CD4-positive, alpha-beta memory T cell (primary cell): ENCODE data around the gene FAM204A. TPM values are rescaled to one million over a fixed set of nuclear protein-coding genes. Genes with fewer than 3 reads are reported as not detected.

Source experiments
- CTCF ChIA-PET: fragments of 350-600 bp; sonication (Branson Sonifier 250); formaldehyde crosslinking; loops from one replicate; lab custom pipeline; 2021; ENCODE audit warnings: inconsistent platforms; ENCODE audit not compliant: partially characterized antibody; lab: Charles Lee
- POLR2A ChIA-PET: fragments of 350-600 bp; sonication (Branson Sonifier 250); formaldehyde crosslinking; loops from one replicate; lab custom pipeline; 2021; ENCODE audit not compliant: partially characterized antibody; lab: Charles Lee
- DNase-seq, 5 donors: peaks; one replicate each; pipeline versions ENCODE4 v3.0.0 to v3.0.0-alpha.2; 2020 to 2022; ENCODE audit warnings: mixed read lengths in 1 of 5
- H3K27ac ChIP-seq: one replicate; pipeline ENCODE4 v1.7.0; 2013; ENCODE audit warnings: low read depth, low read length
- H3K27me3 ChIP-seq: 2 replicates; pipeline ENCODE4 v1.7.0; 2013; ENCODE audit warnings: mild to moderate bottlenecking, low read length, moderate library complexity; ENCODE audit not compliant: insufficient read depth
- H3K36me3 ChIP-seq: 2 replicates; pipeline ENCODE4 v1.7.0; 2013; ENCODE audit warnings: mild to moderate bottlenecking, low read length, moderate library complexity; ENCODE audit not compliant: insufficient read depth
- H3K4me1 ChIP-seq: 2 replicates; pipeline ENCODE4 v1.7.0; 2013; ENCODE audit warnings: mild to moderate bottlenecking, low read length, moderate library complexity; ENCODE audit not compliant: insufficient read depth
- H3K4me3 ChIP-seq, 2 donors: one replicate each; pipeline ENCODE4 v1.7.0; 2013; ENCODE audit warnings: low read length in 2 of 2, mild to moderate bottlenecking in 1 of 2
- H3K9me3 ChIP-seq, 2 donors: one replicate each; pipeline ENCODE4 v1.7.0; 2013; ENCODE audit warnings: low read length in 2 of 2, control low read depth in 1 of 2; ENCODE audit not compliant: control insufficient read depth in 1 of 2
- H3K27ac Mint-ChIP-seq, 7 donors: one replicate each; pipeline ENCODE4 v1.8.0; 2020 to 2021; ENCODE audit warnings: mixed read lengths in 7 of 7, mild to moderate bottlenecking in 6 of 7, inconsistent platforms in 3 of 7, moderate library complexity in 3 of 7
- H3K27me3 Mint-ChIP-seq, 2 donors: one replicate each; pipeline ENCODE4 v1.8.0; 2020 to 2021; ENCODE audit warnings: mixed read lengths in 2 of 2
- H3K36me3 Mint-ChIP-seq, 2 donors: one replicate each; pipeline ENCODE4 v1.8.0; 2020 to 2021; ENCODE audit warnings: mixed read lengths in 2 of 2, inconsistent platforms in 1 of 2, mild to moderate bottlenecking in 1 of 2
- H3K4me1 Mint-ChIP-seq, 4 donors: one replicate each; pipeline ENCODE4 v1.8.0; 2020 to 2021; ENCODE audit warnings: mixed read lengths in 4 of 4, mild to moderate bottlenecking in 1 of 4
- H3K4me3 Mint-ChIP-seq, 8 donors: one replicate each; pipeline ENCODE4 v1.8.0; 2020 to 2021; ENCODE audit warnings: mixed read lengths in 8 of 8, mild to moderate bottlenecking in 7 of 8, moderate library complexity in 6 of 8, inconsistent platforms in 3 of 8
- H3K9me3 Mint-ChIP-seq, 8 donors: one replicate each; pipeline ENCODE4 v1.8.0; 2020 to 2021; ENCODE audit warnings: mixed read lengths in 8 of 8, mild to moderate bottlenecking in 5 of 8, inconsistent platforms in 3 of 8, moderate library complexity in 1 of 8
- intact Hi-C: fragments of 100-400 bp; cut with micrococcal nuclease; formaldehyde crosslinking; loops from one replicate; pipeline ENCODE4 v1.15.1; 2023
- polyA plus RNA-seq, 2 donors: library from polyadenylated mRNA; unstranded; fragments of 300-500 nt; fragmentation: Illumina TruSeq; gene quantifications; one replicate each; pipeline ENCODE4 v1.2.3, GENCODE V29; 2021
- total RNA-seq, 2 experiments: library from RNA; stranded (reverse); gene quantifications; one replicate each; pipeline ENCODE4 v1.2.3, GENCODE V29; 2021

The FAM204A gene
- total and polyA plus RNA-seq, 4 experiments from 2014 or later = 64.3 to 205 (median 86.9) TPM

DNA sequence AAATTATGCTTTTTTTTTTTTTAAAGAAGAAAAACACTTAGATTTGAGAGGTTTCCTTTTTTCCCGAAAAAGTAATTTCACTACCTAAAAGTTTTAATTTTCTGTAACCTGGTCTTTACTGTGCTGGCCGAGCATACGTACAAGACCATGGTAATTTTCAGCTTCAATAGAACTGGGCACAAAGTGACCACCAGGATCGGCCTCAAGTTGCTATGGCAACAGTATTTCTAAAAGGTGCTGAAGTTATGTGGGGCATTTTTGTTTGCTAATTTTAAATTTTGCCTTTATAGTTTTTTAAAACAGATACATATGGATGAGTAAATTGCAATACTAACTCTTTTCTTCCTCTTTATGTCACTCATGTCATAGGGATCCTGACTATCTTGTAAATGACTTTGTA lies 69.4 kb downstream of the FAM204A start:
- Mint-ChIP-seq H3K36me3 (peaks cover 0 to 3% of the 10 kb centered on the region in 2 donors), H3K27me3 (peaks cover 15% of the 10 kb centered on the region in 2 donors), H3K4me3 (no peak overlapping the region), H3K9me3 (peaks cover 0 to 7% (median 3%) of the 10 kb centered on the region in 8 donors), H3K27ac (no peak overlapping the region), H3K4me1 (no peaks in the 10 kb centered on the region)
- DNase-seq = no peak
- Histone ChIP-seq H3K4me3 (no peak overlapping the region), H3K9me3 (no peaks in the 10 kb centered on the region), H3K4me1 (no peaks in the 10 kb centered on the region), H3K36me3 (no peaks in the 10 kb centered on the region), H3K27me3 (peaks cover 14% of the 10 kb centered on the region), H3K27ac (no peak overlapping the region)
- intact Hi-C loops = no loop called here
- POLR2A ChIA-PET = no interaction called here
- CTCF ChIA-PET = interaction anchor here (1.1 kb wide), 1 partner anchor 16 kb away, joined by 3 read pairs; no protein-coding TSS in a partner anchor

DNA sequence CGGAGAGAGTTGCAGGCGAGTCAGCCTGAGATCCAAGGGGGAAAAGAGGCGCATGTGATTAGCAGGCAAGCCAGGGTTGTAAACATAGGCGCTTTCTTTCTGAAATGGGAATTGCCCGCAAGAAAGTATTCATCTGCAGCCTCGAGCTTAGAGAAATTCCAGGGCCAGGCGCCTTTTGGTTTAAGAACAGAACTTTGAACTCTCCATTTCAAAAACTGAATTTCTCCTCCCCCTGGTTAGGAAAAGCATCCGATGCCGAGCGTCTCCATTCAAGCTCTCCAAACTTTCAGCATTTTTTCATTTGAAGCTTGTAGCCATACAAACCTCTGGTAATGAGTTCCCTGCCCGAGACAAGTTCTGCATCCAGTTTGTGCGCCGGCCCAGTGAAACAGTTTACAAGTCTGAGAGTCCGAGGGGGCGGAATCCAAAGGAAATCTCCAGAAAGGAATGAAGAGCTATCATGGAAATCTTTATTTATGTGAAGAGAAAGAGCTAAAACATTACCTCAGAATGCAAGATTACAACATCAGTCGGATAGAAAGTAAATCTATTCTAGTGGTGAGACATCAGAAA lies 69.9 kb downstream of the FAM204A start:
- Histone ChIP-seq H3K4me1 (no peaks in the 10 kb centered on the region), H3K27me3 (peaks cover 14% of the 10 kb centered on the region), H3K4me3 (no peak overlapping the region), H3K27ac (no peak overlapping the region), H3K9me3 (no peaks in the 10 kb centered on the region), H3K36me3 (no peaks in the 10 kb centered on the region)
- intact Hi-C loops = no loop called here
- ChIA-PET CTCF (interaction anchor here (1.1 to 1.7 kb wide), 2 partner anchors 15 to 30 kb away, joined by 3 read pairs; no protein-coding TSS in a partner anchor), POLR2A (no interaction called here)
- DNase-seq = no peak
- Mint-ChIP-seq H3K27me3 (peaks cover 18 to 19% of the 10 kb centered on the region in 2 donors), H3K36me3 (peaks cover 0 to under 1% of the 10 kb centered on the region in 2 donors), H3K9me3 (peaks cover 0 to 2% (median under 1%) of the 10 kb centered on the region in 8 donors), H3K4me1 (no peaks in the 10 kb centered on the region), H3K27ac (no peak overlapping the region), H3K4me3 (no peak overlapping the region)

DNA sequence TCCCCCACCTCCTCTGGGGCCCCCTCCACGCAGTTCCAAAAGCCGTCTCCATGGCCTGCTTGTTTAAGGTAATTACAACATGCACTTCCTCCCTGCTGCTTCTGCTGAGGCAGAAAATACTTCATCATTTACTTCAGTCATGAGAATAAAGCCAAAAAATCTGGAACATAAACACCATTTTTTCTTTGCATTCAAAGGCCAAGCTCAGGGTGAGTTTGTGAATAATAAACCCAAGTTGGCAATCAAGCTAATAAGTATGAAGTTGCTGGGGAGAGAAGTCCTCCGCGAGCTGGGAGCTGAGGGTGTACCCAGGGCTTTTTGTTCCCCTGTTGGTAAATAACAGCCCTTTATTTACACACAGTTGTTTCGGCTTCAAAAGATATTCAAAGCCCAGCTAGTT lies 70.5 kb downstream of the FAM204A start:
- DNase-seq = no peak
- intact Hi-C loops = no loop called here
- POLR2A ChIA-PET = no interaction called here
- Mint-ChIP-seq H3K4me1 (no peaks in the 10 kb centered on the region), H3K4me3 (no peak overlapping the region), H3K27me3 (peaks cover 20 to 21% of the 10 kb centered on the region in 2 donors), H3K27ac (no peak overlapping the region), H3K36me3 (no peaks in the 10 kb centered on the region), H3K9me3 (no peaks in the 10 kb centered on the region)
- peaks cover 14% of the 10 kb centered on the region for H3K27me3 ChIP-seq
- H3K27ac ChIP-seq = no peak overlapping the region
- H3K4me1 ChIP-seq = no peaks in the 10 kb centered on the region
- no peaks in the 10 kb centered on the region for H3K36me3 ChIP-seq
- H3K9me3 ChIP-seq = no peaks in the 10 kb centered on the region
- CTCF ChIA-PET = interaction anchor here (0.6 to 1.7 kb wide), 3 partner anchors 15 to 349 kb away, joined by 3 read pairs; no protein-coding TSS in a partner anchor
- no peak overlapping the region for H3K4me3 ChIP-seq

DNA sequence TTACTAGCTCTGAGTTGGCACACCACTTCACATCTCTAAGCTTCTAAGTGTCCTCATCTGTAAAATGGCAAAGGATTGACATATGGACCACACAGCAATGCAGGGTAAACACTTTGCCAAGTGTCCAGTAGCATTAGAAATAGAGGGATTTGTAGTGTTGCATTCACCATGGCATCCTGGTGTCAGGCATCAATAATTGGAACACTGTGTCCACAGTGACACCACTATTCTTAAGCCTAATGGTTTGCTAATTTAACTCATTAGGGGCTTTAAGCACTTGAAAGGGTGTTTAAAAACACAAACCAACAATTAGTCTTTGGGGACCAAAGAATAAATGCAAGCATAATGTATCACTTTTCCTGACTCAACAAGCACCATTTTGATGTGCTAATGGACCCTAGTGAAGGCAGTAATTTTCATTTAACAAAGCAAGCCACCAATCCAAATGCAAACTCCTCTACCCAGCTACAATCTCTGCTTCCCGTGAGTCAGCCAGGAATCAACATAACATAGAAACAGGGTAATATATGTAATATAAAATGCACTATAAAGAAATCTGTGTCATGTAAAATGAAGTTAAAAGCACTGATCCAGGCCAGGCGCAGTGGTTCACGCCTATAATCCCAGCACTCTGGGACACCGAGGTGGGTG lies 75.9 kb downstream of the FAM204A start:
- ChIA-PET POLR2A (no interaction called here), CTCF (interaction anchor here (0.9 to 1.8 kb wide), 2 partner anchors 24 to 26 kb away, joined by 3 to 4 read pairs; no protein-coding TSS in a partner anchor)
- Mint-ChIP-seq H3K9me3 (no peaks in the 10 kb centered on the region), H3K27me3 (peaks cover 25 to 29% of the 10 kb centered on the region in 2 donors), H3K36me3 (no peaks in the 10 kb centered on the region), H3K4me1 (no peaks in the 10 kb centered on the region), H3K27ac (no peak overlapping the region), H3K4me3 (no peak overlapping the region)
- intact Hi-C loops = no loop called here
- peaks cover 6% of the 10 kb centered on the region for H3K27me3 ChIP-seq
- no peaks in the 10 kb centered on the region for H3K36me3 ChIP-seq
- H3K27ac ChIP-seq = no peak overlapping the region
- H3K9me3 ChIP-seq = no peaks in the 10 kb centered on the region
- DNase-seq = no peak
- H3K4me1 ChIP-seq = no peaks in the 10 kb centered on the region
- no peak overlapping the region for H3K4me3 ChIP-seq

DNA sequence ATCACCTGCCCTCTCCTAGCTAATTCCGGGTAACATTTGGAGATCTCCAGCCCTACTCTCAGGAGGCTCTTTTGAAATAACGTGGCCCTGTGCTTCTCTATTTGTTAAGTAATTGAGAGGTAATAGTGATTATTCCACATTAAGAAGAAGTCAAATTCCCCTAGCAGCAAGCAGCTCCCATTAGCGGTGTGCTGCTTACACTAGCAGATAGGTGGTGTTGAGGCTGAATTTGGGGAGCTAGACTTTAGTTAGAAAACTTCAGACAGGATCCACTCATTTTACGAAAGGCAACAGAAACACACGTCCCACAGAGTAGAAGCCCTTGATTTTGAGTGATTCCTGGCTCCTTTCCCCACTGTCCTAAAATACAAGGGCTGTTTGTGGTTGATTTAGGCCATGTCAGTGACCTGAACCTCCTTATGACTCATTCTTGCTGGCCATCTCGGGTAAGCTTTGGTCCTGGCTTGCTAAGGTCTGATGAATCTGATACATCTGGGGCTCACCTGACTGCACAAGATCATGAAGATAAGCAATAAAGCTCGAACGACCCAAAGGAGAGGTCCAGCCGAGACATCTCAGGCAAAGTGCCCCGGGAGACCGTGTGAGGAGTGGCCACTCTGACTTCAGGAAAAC lies 77.2 kb downstream of the FAM204A start:
- Histone ChIP-seq H3K27me3 (peaks cover 6% of the 10 kb centered on the region), H3K4me3 (no peak overlapping the region), H3K9me3 (no peaks in the 10 kb centered on the region), H3K4me1 (no peaks in the 10 kb centered on the region), H3K27ac (no peak overlapping the region), H3K36me3 (no peaks in the 10 kb centered on the region)
- ChIA-PET POLR2A (no interaction called here), CTCF (interaction anchor here (0.9 to 1.8 kb wide), 2 partner anchors 21 to 23 kb away, joined by 3 to 4 read pairs; no protein-coding TSS in a partner anchor)
- Mint-ChIP-seq H3K4me1 (no peaks in the 10 kb centered on the region), H3K27me3 (peaks cover 29 to 33% of the 10 kb centered on the region in 2 donors), H3K4me3 (no peak overlapping the region), H3K36me3 (no peaks in the 10 kb centered on the region), H3K9me3 (no peaks in the 10 kb centered on the region), H3K27ac (no peak overlapping the region)
- no peak for DNase-seq
- intact Hi-C loops = no loop called here

DNA sequence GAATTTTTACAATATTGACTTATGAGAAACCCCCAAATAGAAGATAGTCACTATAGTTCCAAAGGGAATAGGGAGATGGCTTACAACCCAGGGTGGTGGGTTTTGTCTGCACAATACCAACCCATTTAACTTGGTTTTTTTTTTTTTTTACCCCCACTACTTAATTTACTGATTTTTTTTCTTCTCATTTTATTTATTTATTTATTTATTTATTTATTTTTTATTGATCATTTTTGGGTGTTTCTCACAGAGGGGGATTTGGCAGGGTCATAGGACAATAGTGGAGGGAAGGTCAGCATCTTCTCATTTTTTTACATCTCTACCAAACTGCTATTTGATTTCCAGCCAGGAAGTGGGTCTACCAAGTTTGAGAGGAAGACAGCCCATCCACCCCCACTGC lies 77.9 kb downstream of the FAM204A start:
- DNase-seq = no peak
- Histone ChIP-seq H3K4me3 (no peak overlapping the region), H3K27ac (no peak overlapping the region), H3K36me3 (no peaks in the 10 kb centered on the region), H3K9me3 (no peaks in the 10 kb centered on the region), H3K27me3 (peaks cover under 1% of the 10 kb centered on the region), H3K4me1 (no peaks in the 10 kb centered on the region)
- no peaks in the 10 kb centered on the region for H3K4me1 Mint-ChIP-seq
- H3K27ac Mint-ChIP-seq = no peak overlapping the region
- no peaks in the 10 kb centered on the region for H3K9me3 Mint-ChIP-seq
- H3K27me3 Mint-ChIP-seq = peaks cover 30 to 33% of the 10 kb centered on the region in 2 donors
- intact Hi-C loops = no loop called here
- H3K36me3 Mint-ChIP-seq = no peaks in the 10 kb centered on the region
- no peak overlapping the region for H3K4me3 Mint-ChIP-seq
- ChIA-PET POLR2A (no interaction called here), CTCF (interaction anchor here (1.0 to 1.1 kb wide), 2 partner anchors 24 to 768 kb away, joined by 3 read pairs; no protein-coding TSS in a partner anchor)

DNA sequence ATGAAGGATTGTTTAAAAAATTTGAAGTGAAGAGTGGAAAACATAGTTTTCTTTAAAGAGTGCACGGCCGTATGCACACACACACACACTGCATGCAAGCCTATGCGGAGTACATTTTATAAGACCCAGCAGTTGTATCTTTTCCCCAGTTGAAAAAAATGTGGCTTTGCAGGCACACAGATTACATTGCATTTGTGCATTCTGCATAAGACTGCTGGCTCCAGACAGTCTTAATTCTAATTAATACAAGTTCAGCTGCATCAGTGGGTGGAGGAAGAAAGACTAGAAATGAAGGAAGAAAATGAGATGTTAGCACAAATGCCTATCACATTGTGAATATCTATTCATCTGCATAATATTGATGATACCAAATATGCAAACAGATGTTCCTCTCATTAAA lies 79.6 kb downstream of the FAM204A start:
- intact Hi-C loops = no loop called here
- Mint-ChIP-seq H3K36me3 (no peaks in the 10 kb centered on the region), H3K27me3 (peaks cover 22 to 28% of the 10 kb centered on the region in 2 donors), H3K4me1 (no peaks in the 10 kb centered on the region), H3K4me3 (no peak overlapping the region), H3K9me3 (no peaks in the 10 kb centered on the region), H3K27ac (no peak overlapping the region)
- Histone ChIP-seq H3K27me3 (no peaks in the 10 kb centered on the region), H3K36me3 (no peaks in the 10 kb centered on the region), H3K4me3 (no peak overlapping the region), H3K27ac (no peak overlapping the region), H3K9me3 (no peaks in the 10 kb centered on the region), H3K4me1 (no peaks in the 10 kb centered on the region)
- ChIA-PET POLR2A (no interaction called here), CTCF (no interaction called here)
- no peak for DNase-seq
